ENCODE data around the gene IRX4.

The IRX4 gene

GRCh38 chr5:1913578-1913977 is 30.9 kb upstream of the IRX4 start:
- no peak for DNase-seq

- no peak for DNase-seq
These were observed 30.3 kb upstream of the IRX4 start for GRCh38 chr5:1912951-1913565.

- no peak for DNase-seq
These were observed 29.1 kb upstream of the IRX4 start for GRCh38 chr5:1911773-1912235.

GRCh38 chr5:1910861-1911772 is 28.4 kb upstream of the IRX4 start:
- DNase-seq = no peak

GRCh38 chr5:1910081-1910760 is 27.5 kb upstream of the IRX4 start:
- DNase-seq = no peak

- DNase-seq = no peak
These were observed 26.7 kb upstream of the IRX4 start for GRCh38 chr5:1909346-1909985.

- DNase-seq = no peak
These were observed 26.2 kb upstream of the IRX4 start for GRCh38 chr5:1908931-1909330.

GRCh38 chr5:1907616-1908015 is 24.9 kb upstream of the IRX4 start:
- DNase-seq = no peak

GRCh38 chr5:1905108-1905507 is 22.4 kb upstream of the IRX4 start:
- no peak for DNase-seq

- no peak for DNase-seq
These were observed 19.3 kb upstream of the IRX4 start for GRCh38 chr5:1901983-1902382.

- no peak for DNase-seq
These were observed 18.3 kb upstream of the IRX4 start for GRCh38 chr5:1901061-1901460.

GRCh38 chr5:1899201-1899600 is 16.5 kb upstream of the IRX4 start:
- no peak for DNase-seq

- no peak for DNase-seq
These were observed 15.2 kb upstream of the IRX4 start for GRCh38 chr5:1897816-1898450.

GRCh38 chr5:1897386-1897785 is 14.7 kb upstream of the IRX4 start:
- DNase-seq = no peak

- DNase-seq = no peak
These were observed 14.1 kb upstream of the IRX4 start for GRCh38 chr5:1896602-1897376.

GRCh38 chr5:1895739-1896420 is 13.2 kb upstream of the IRX4 start:
- DNase-seq = no peak

- DNase-seq = no peak
These were observed 11.5 kb upstream of the IRX4 start for GRCh38 chr5:1894243-1894642.

GRCh38 chr5:1893754-1894153 is 11.0 kb upstream of the IRX4 start:
- DNase-seq = no peak

- DNase-seq = no peak
These were observed 10.1 kb upstream of the IRX4 start for GRCh38 chr5:1892685-1893445.

GRCh38 chr5:1892211-1892610 is 9.5 kb upstream of the IRX4 start:
- DNase-seq = no peak

Measured in T-helper 2 cell (primary cell).